NCI-H446 treated with DMSO at 0.1 percent for 48 hours (cell line): ENCODE data around the gene MYOG.

Experiments
- DNase-seq: peaks from one replicate; lab custom pipeline; 2025; lab: John Stamatoyannopoulos, UW

MYOG gene

GRCh38 chr1:203046984-203047630 is 38.7 kb downstream of the MYOG start:
- DNase-seq: no peak

GRCh38 chr1:203045821-203046594 is 39.8 kb downstream of the MYOG start:
- DNase-seq: no peak

- DNase-seq: no peak
These were observed 40.5 kb downstream of the MYOG start for GRCh38 chr1:203045336-203045735.

- no peak for DNase-seq
These were observed 41.1 kb downstream of the MYOG start for GRCh38 chr1:203044546-203045250.

GRCh38 chr1:203043830-203044545 is 41.8 kb downstream of the MYOG start:
- no peak for DNase-seq

GRCh38 chr1:203041351-203041932 is 44.4 kb downstream of the MYOG start:
- no peak for DNase-seq

GRCh38 chr1:203040513-203041275 is 45.1 kb downstream of the MYOG start:
- DNase-seq: no peak

GRCh38 chr1:203039609-203040512 is 46.0 kb downstream of the MYOG start:
- no peak for DNase-seq

- peak; percentile 21 for DNase-seq
These were observed 46.8 kb downstream of the MYOG start for GRCh38 chr1:203038891-203039608.

- no peak for DNase-seq
These were observed 47.5 kb downstream of the MYOG start for GRCh38 chr1:203038217-203038741.

- no peak for DNase-seq
These were observed 48.2 kb downstream of the MYOG start for GRCh38 chr1:203037509-203038190.

- no peak for DNase-seq
These were observed 49.3 kb downstream of the MYOG start for GRCh38 chr1:203036537-203036936.

GRCh38 chr1:203036135-203036534 is 49.7 kb downstream of the MYOG start:
- DNase-seq: no peak

- no peak for DNase-seq
These were observed 50.5 kb downstream of the MYOG start for GRCh38 chr1:203035111-203036000.

GRCh38 chr1:203034422-203035110 is 51.2 kb downstream of the MYOG start:
- no peak for DNase-seq

- no peak for DNase-seq
These were observed 51.9 kb downstream of the MYOG start for GRCh38 chr1:203033917-203034316.

GRCh38 chr1:203033287-203033686 is 52.5 kb downstream of the MYOG start:
- no peak for DNase-seq
